Hepatocyte (in vitro differentiated cells): ENCODE results near the gene RASGRF2.

Experiments used
- EZH2 ChIP-seq: fragments of 200-600 bp; sonication (generic); IDR thresholded peaks from 2 replicates; pipeline ENCODE4 v1.6.1; 2016; ENCODE audit warnings: antibody characterized with exemption, mild to moderate bottlenecking, borderline replicate concordance
- EZH2phosphoT487 ChIP-seq: fragments of 200-600 bp; sonication (generic); IDR thresholded peaks from one replicate; pipeline ENCODE4 v1.6.1; 2018; ENCODE audit warnings: antibody characterized with exemption, mild to moderate bottlenecking, low read depth, moderate library complexity; ENCODE audit not compliant: unreplicated experiment, severe bottlenecking
- TF ChIP-seq, protein P1 (sequence below): fragments of 200-600 bp; sonication (generic); IDR thresholded peaks from 2 replicates; pipeline ENCODE4 v1.5.1; 2016; ENCODE audit warnings: antibody characterized with exemption, mild to moderate bottlenecking; ENCODE audit not compliant: poor library complexity

DNA sequence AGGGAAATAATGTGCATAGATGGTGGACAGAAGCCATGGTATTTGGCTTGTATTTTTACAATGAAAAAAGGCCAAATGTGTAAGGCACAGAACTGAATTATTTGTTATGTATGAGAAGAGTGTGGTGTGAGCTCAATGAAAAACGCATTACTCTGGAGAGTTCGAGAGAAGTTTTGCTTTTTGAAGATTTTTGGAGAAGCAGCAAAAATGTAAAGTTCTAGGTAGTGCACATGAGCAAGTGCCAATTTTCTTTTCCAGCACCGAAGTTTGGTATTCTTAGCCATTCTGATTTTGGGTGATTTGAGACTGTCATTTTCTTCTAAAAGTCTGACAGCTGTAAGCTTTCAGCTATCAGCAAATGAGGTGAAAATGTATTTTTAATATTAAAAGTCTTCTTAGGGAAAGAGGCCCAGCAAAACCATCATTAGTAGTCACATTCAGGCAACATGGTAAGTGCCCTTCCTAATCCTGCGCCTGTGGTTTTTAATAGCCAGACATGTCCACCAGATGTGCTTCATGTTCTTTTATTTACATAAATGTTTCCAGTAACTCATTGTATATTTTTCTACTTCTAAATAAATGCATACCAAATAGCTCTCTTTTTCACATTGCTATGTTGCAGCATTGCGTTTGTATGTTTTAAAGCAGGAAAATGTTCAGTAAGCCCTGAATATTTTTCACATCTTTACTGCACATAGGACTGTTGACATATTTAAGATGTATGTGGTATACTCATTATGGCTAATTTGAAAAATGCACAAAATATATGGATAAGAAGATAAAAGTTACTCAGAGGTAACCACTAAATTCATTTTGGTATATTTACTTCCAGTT lies 50.4 kb downstream of the RASGRF2 start:
- TF ChIP-seq, protein P1, sequence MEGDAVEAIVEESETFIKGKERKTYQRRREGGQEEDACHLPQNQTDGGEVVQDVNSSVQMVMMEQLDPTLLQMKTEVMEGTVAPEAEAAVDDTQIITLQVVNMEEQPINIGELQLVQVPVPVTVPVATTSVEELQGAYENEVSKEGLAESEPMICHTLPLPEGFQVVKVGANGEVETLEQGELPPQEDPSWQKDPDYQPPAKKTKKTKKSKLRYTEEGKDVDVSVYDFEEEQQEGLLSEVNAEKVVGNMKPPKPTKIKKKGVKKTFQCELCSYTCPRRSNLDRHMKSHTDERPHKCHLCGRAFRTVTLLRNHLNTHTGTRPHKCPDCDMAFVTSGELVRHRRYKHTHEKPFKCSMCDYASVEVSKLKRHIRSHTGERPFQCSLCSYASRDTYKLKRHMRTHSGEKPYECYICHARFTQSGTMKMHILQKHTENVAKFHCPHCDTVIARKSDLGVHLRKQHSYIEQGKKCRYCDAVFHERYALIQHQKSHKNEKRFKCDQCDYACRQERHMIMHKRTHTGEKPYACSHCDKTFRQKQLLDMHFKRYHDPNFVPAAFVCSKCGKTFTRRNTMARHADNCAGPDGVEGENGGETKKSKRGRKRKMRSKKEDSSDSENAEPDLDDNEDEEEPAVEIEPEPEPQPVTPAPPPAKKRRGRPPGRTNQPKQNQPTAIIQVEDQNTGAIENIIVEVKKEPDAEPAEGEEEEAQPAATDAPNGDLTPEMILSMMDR: no peak
- no peak for TF ChIP-seq EZH2
- TF ChIP-seq EZH2phosphoT487: no peak
